Measurements from ENCODE around the gene UBE2E2. TPM values are rescaled to one million over a fixed set of nuclear protein-coding genes. Genes with fewer than 3 reads are reported as not detected.

Gene UBE2E2
- total and polyA plus RNA-seq, 2 of the 13 experiments (the other 11 are each of a cell fraction or from before 2014, with no cell fraction given) = 0.77 to 1.5 TPM

GRCh38 chr3:23165571-23165970 lies 37.6 kb upstream of the UBE2E2 start:
- H3K27ac ChIP-seq (ENCODE audit: extremely low read length, insufficient read depth, low read length) = no peak overlapping the region
- FAIRE-seq = no peak
- no peaks in the 10 kb centered on the region for H3K4me1 ChIP-seq (ENCODE audit: insufficient read depth, low read length)
- H4K20me1 ChIP-seq (ENCODE audit: insufficient read depth, low read length) = no peaks in the 10 kb centered on the region
- no peak overlapping the region for H3K4me2 ChIP-seq (ENCODE audit: low read depth, low read length)
- no peak overlapping the region for H3K4me3 ChIP-seq (replicated peaks in 1 of 3; ENCODE audit: insufficient read depth in 1 of 3, low read depth in 2 of 3, low read length in 3 of 3)
- no TSS peak for BruUV-seq (replicated peaks)
- in situ Hi-C loops (cut with HindIII; ENCODE audit: extremely low pct_ligation_motif_present, low pct_unique_long_range_greater_than_20kb) = no loop called here
- no peaks in the 10 kb centered on the region for H3K79me2 ChIP-seq (ENCODE audit: insufficient read depth, low read length)
- no peak for TF ChIP-seq BRD4 (CRISPR knock-in tag; IDR thresholded peaks at IDR 0.05)
- no peak for TF ChIP-seq HNRNPUL1 (IDR thresholded peaks at IDR 0.05; ENCODE audit: low read depth, low read length)
- no peak for TF ChIP-seq BRCA1 (CRISPR knock-in tag; IDR thresholded peaks at IDR 0.05)
- TF ChIP-seq ARID4A (CRISPR knock-in tag; IDR thresholded peaks at IDR 0.05; ENCODE audit: borderline replicate concordance) = no peak
- TF ChIP-seq IKZF1 (IDR thresholded peaks at IDR 0.05) = no peak
- no peak for TF ChIP-seq RFX1 (IDR thresholded peaks at IDR 0.05)
- TF ChIP-seq RNF219 (CRISPR knock-in tag; IDR thresholded peaks at IDR 0.05) = no peak
- TF ChIP-seq ZNF414 (CRISPR knock-in tag; IDR thresholded peaks at IDR 0.05) = no peak
- no peak for TF ChIP-seq ZUFSP (CRISPR knock-in tag; IDR thresholded peaks at IDR 0.05; ENCODE audit: borderline replicate concordance)
- no peak for TF ChIP-seq THAP8 (CRISPR knock-in tag; IDR thresholded peaks at IDR 0.05; ENCODE audit: borderline replicate concordance)
- no peak for TF ChIP-seq ZNF777 (CRISPR knock-in tag; IDR thresholded peaks at IDR 0.05)
- no peak for TF ChIP-seq POGK (CRISPR knock-in tag; conservative IDR thresholded peaks at IDR 0.05)
- H3K9ac ChIP-seq (ENCODE audit: insufficient read depth, low read depth, low read length) = no peak overlapping the region
- intact Hi-C loops (cut with micrococcal nuclease; ENCODE audit: unreplicated experiment) = no loop called here
- DNase-seq (ENCODE audit: low spot score) = no peak
- H3K36me3 ChIP-seq (replicated peaks in 1 of 2; ENCODE audit: control insufficient read depth in 1 of 2, insufficient read depth in 2 of 2, low read length in 2 of 2) = no peaks in the 10 kb centered on the region
- H2AFZ ChIP-seq (ENCODE audit: low read length) = no peak overlapping the region
- 0 out of 5 replicates have a peak, but pooled peaks cover 0 to 3% of the 10 kb centered on the region in 2 experiments for H3K27me3 ChIP-seq (ENCODE audit: control insufficient read depth in 1 of 2, insufficient read depth in 2 of 2, low read length in 2 of 2)
- ATAC-seq = no peak
- ChIA-PET CTCF (ENCODE audit: low intra/inter-chr PET ratio, low total read pairs) (no interaction called here), POLR2A (no interaction called here)
- WGBS (ENCODE audit: low lambda C conversion rate) = 3% methylated on average over 2 of the region's 2 CpGs
- no peaks in the 10 kb centered on the region for H3K9me3 ChIP-seq (ENCODE audit: low read length)

Measured in HepG2 (cell line).